HG03045 (cell line): ENCODE measurements around the gene EGLN2.
"Not testable (repeated sequence)": the region's sequence is repeated elsewhere in the genome, so short reads cannot be mapped to it uniquely, and the experiment has no call there.

Source experiments
- ATAC-seq: cut with Tn5 transposase; IDR thresholded peaks from one replicate; pipeline ENCODE4 v1.9.1; 2021; ENCODE audit warnings: mild to moderate bottlenecking, moderate library complexity; ENCODE audit not compliant: unreplicated experiment

Gene EGLN2

DNA sequence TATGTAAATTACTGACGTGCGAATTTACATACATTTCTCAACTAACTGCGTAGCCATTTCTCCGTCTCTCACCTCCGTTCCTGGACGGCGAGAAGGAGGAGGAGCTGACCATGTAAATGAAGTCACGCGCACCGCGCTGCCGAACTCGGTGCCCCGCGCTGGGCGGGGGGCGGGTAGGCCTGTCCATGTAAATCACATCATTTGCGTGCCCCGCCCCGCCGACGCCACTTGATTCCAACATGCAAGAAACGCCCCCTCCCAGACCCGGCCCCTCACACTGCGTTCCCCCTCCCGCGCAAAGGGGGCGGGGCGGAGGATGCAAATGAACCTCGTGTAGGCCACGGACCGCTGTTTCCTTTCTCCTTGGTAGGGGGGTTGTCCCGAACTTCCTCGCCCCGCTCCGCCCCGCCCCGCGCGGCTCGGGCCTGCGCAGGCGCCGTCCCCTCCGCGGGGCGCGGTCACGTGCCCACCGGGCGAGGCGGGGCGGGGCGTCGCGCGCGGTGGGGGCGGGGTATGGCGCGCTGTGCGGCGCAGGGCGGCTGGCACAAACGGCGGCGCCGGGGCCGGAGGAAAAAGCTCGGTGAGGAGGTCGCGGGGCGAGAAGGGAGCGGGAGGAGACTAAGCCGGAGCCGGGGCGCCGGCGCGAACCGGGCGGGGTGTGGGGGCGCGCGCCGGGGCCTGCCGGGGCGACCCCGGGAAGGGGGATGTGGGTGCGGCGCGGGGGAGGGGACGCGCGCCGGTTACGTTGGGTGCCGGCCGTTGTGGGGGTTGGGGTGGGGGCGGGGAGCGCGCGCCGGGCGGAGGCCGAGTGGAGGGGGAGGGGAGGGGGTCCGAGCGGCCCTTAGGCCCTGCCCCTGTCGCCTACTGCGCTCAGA, at the start of gene EGLN2:
TSS of gene EGLN2 (plus strand) at position 509 of the 875 bp plus-strand sequence. CDS start 1,382 bp downstream, outside the sequence.
- peak; percentile 77 for ATAC-seq

DNA sequence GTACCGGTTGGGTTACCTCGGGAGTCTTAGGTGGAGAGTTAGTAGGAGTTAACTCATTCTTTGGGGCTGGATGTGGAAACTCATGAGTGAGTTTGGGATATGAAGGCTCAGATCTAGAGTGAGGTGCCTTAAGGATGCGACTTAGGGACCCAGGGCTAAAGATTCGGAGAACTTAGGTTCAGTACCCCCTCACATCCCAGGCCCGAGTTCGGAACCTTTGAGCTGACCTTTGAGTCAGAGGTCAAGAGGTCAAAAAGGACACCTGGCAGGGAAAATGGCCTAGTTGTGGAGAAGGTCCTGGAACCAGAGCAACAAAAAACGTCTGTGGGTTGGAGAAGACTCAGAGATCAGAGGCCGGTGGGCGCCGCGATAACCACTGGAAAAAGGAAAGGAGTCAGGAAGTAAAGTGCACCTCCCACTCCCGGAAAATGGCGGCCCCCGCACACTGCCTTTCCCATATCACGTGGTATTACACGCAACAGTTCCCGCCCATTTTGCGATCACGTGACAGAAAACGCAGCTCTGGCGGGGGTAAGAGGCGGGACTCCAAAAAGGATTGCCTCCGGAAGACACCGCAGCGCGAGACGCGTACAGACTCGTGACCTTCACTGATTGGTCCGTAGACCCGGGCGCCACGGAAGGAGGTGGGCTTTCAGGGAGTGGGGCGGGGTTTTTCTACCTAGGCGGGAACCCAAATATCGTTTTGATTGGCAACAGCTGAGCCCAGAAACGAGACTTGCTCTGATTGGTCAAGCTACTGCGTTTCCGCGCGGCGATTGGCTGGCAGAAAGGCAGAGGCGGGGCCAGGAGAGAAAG, 48.7 kb upstream of the EGLN2 start, which contains the start of gene ACTMAP:
TSS of gene ACTMAP (minus strand) at position 420 of the 816 bp plus-strand sequence. CDS start 674 bp downstream, outside the sequence.
- ATAC-seq, result peak; percentile 87

DNA sequence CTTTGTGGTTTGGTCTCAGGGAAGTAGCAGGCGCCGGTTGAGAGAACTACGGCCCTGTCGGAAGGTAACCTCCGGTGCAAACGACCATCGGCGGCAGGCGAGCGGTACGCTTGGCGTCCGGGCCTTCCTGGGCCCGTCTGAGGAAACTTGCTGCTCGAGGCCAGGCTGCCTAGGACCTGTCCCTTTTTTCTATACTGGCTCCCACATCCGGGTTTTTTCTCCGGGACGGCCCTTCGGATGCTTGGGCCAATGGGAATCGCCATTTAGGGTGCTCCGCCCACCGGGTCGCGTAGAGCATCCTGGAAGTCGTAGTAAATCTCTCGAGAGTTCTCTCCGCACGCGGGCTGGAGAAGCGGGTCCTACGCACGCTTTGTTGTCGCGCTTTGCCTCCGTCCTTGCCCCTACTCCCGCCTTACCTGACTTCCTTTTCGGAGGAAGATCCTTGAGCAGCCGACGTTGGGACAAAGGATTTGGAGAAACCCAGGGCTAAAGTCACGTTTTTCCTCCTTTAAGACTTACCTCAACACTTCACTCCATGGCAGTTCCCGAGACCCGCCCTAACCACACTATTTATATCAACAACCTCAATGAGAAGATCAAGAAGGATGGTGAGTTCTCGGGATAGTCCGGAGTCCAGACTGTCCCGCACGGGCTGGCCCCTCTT, 48.0 kb upstream of the EGLN2 start, which contains the start of gene SNRPA:
TSS of gene SNRPA (plus strand) at position 330 of the 664 bp plus-strand sequence. CDS start at position 536, 206 bp downstream.
- ATAC-seq, result peak; percentile 62

DNA sequence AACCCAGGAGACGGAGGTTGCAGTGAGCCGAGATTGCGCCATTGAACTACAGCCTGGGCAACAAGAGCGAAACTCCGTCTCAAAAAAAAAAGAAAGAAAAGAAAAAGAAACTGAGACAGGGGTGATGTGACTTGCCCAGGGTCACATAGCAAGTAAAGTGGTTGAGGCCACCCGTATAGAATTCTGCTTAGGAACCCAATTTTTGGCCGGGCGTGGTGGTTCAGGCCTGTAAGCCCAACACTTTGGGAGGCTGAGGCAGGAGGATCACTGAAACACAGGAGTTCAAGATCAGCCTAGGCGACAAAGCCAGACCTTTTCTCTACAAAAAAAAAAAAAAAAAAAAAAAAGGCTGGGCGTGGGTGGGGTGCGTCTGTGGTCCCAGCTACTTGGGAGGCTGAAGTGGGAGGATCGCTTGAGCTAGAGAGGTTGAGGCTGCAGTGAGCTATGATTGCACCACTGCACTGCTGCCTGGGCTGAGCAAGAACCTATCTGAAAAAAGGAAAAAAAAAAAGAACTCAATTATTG, 46.7 kb upstream of the EGLN2 start:
- no peak for ATAC-seq

DNA sequence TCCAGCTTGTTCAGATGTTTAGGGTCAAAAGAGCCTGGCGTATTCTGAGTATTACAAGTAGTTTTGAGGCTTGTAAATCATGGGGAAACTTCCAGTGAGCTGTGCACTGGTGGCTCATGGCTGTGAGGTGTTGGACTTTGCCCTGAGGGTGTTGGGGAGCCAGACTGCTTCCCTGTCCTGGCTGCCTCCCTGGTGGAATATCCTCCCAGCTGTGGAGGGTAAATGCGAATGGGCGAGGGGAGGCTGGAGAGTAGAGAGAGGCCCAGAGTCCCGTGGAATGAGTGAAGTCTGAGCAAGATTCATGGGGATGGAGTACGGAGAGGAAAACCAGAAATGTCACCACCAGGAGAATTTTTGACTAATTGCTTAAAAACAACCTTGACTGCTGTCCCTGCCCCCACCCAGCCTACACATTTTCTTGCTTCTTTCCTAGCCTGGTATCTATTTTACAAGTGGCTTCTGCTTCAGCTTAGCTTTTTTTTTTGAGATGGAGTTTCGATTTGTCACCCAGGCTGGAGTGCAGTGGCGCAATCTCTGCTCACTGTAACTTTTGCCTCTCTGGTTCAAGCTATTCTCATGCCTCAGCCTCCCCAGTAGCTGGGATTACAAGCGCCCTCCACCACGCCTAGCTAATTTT, 44.3 kb upstream of the EGLN2 start:
- ATAC-seq, result no peak

DNA sequence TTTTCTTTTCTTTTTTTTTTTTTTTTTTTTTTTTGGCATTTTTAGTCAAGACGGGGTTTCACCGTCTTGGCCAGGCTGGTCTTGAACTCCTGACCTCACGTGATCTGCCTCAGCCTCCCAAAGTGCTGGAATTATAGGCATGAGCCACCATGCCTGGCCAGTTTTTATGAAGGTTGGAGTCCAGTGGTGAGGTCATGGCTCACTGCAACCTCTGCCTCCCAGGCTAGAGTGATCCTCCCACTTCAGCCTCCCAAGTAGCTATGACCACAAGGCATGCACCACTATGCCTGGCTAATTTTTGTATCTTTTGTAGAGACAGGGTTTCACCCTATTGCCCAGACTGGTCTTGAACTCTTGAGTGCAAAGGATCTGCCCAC, 43.8 kb upstream of the EGLN2 start:
- ATAC-seq, result no peak

DNA sequence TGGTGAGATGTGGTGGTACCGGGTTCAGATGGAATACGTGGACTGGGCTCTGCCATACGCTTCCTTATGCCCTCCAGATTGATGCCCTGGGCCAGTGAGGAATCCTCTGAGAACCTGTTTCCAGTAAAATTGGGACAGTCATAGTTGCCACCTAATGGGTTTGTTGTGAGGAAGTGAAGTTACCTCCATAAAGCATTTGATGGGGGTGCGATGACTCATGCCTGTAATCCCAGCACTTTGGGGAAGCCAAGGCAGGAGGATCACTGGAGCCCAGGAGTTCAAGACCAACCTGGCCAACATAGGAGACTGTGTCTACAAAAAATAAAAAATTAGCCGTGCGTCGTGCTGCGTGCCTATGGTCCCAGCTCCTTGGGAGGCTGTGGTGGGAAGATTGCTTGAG, 43.2 kb upstream of the EGLN2 start:
- ATAC-seq, result no peak

DNA sequence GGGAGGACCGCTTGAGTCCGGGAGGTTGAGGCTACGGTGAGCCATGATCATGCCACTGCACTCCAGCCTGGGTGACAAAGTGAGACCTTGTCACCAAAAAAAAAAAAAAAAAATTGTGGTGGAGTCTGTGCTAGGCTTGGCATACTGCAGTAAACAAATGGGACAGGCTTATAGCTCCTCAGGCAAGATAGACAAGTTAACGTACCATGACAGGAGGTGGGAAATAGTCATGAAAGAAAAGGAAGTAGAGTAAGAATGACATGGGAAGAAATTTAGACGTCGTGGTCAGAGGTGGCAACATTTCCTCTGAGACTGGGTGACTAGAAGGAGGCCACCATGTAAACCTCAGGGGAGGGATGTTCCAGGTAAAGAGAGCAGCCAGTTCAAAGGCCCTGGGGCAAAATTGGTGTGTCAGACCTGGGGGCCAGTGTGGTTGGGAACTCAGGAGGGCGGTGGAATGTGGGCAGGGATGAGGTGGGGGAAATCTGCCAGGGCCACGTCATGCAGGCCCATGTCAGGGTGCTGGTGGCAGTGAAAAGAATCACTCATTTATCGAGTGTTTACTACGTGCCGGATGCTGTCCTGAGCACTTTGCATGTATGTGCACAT, 42.4 kb upstream of the EGLN2 start:
- ATAC-seq, result no peak

DNA sequence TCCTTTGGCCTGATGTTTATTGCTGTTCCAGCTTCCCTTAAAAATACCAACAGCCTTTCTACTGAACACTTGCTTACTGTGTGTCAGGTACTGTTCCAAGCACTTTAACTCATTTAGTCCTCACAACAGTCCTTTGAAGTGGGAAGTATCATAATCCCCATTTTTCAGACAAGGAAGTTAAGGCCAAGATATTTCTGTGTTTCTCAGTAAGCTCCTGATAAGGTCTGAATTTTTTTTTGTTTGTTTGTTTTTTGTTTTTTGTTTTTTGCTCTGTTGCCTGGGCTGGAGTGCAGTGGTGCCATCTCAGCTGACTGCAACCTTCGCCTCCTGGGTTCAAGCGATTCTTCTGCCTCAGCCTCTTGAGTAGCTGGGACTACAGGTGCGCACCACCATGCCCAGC, 40.5 kb upstream of the EGLN2 start:
- ATAC-seq, result no peak

DNA sequence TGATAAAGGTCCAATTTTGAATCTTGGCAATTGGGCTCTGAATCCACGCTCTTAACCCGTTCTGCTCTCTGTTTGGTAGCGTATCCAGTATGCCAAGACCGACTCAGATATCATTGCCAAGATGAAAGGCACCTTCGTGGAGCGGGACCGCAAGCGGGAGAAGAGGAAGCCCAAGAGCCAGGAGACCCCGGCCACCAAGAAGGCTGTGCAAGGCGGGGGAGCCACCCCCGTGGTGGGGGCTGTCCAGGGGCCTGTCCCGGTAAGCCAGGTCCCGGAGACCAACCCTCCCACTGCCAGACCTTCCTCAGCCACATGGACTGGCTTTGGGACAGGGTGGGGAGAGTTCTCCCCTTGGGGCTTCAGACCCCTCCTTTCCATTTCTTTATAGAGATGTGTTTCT, 39.6 kb upstream of the EGLN2 start:
- ATAC-seq, result no peak

DNA sequence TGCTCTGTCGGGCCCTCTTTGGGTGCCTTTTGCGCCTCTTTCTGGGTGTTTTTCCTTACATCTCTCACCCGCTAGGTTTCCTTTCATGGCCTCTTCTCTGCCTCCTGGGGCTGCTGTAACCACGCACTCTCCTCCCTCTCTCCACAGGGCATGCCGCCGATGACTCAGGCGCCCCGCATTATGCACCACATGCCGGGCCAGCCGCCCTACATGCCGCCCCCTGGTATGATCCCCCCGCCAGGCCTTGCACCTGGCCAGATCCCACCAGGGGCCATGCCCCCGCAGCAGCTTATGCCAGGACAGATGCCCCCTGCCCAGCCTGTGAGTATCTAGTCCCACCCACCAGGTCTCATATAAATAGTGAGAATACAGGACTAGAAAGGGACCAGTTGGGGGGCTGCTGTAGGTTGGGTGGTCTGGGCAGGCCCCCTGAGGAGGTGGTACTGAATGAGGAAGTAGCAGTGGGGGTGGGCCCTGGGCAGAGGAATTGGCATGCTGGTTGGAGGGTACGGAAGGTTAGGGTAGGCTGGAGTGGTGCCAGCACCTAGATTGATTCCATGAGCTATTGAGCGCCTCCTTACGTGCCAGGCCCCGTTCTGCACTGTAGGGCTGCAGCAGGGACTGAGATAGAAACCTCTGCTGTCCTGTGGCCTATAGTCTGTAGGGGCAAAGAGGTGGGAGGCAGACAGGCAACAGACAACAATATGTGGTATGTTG, 36.1 kb upstream of the EGLN2 start:
- no peak for ATAC-seq

DNA sequence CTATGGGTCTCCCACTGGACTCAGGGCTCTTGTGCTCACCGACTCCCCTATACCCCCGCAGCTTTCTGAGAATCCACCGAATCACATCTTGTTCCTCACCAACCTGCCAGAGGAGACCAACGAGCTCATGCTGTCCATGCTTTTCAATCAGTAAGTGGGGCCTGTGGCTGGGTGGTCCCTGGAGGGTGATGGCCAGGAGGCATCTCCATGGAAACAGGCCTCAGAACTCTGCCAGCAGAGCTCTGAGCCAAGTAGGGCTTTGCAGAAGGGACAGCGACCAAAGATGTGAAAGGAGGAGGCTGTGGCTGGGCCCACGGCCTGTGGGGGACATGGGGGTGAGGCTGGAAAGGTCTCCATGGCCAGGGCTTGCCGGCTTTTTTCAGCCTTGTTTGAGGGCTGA, 35.5 kb upstream of the EGLN2 start:
- ATAC-seq, result no peak

DNA sequence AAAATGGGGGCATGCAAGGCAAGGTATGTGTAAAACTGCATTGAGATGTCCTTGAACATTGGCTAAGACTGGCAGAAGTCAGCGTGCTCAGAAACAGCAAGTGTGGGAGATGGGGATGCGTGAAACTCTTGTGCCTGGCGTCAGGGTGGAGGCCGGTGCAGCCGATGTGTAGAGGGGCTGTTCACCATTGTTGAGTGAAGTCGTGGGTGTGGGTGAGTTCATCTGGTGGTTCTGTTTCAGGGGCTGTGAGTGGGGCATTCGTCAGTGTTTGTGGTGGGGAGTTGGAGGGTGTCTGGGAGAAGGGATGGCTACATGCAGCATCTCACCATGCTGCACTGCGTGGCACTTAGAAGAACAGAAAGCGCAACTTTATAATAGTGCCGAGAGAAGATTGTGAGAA, 35.0 kb upstream of the EGLN2 start:
- no peak for ATAC-seq

DNA sequence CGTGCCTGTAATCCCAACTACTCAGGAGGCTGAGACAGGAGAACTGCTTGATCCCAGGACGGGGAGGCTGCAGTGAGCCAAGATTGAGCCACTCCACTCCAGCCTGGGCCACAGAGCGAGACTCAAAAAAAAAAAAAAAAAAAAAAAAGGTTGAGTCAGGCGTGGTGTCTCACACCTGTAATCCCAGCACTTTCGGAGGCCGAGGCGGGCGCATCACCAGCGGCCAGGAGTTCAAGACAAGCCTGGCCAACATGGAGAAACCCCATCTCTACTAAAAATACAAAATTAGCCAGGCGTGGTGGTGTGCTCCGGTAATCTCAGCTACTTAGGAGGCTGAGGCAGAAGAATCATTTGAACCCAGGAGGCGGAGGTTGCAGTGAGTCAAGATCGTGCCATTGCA, 32.6 kb upstream of the EGLN2 start:
- not testable (repeated sequence) for ATAC-seq

DNA sequence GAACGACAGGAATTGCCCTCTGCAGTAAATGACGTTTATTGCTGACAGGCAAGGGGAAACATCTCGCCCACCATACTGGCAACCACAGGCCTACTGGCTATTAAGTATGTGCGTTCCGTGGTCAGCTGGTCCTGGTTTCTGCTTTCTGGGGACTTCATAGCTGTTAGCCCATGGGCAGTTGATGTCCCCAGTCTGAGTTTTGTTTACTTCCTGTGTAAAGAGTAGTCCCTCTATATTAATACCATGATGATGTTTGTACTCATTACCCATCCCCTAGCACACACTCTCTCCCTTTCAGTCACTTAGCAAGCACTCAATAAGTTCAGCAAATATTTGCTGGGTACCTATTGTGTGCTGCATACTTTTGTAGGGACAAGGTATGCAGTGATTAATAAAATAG, 30.1 kb upstream of the EGLN2 start:
- ATAC-seq, result no peak

DNA sequence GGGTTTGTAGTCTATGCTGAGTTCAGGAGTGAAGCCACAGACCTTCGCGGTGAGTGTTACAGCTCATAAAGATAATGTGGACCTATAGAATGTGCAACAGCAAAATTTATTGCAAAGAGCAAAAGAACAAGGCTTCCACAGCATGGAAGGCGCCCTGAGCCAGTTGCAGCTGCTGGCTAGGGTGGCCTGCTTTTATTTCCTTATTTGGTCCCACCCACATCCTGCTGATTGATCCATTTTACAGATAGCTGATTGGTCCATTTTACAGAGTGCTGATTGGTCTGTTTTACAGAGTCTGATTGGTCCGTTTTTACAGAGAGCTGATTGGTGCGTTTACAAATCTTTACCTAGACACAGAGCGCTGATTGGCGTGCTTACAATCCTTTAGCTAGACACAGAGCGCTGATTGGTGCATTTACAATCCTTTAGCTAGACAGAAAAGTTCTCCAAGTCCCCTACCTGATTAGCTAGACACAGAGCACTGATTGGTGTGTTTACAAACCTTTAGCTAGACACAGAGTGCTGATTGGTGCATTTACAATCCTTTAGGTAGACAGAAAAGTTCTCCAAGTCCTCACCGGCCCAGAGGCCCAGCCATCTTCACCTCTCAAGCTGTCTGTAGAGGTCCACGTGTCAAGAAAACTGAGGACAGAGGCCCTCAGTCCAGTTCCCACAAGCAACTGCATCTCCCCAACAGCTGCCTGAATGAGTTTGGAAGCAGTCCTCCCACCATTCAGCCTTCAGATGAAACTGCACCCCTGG, 27.7 kb upstream of the EGLN2 start:
- ATAC-seq, result not testable (repeated sequence)

DNA sequence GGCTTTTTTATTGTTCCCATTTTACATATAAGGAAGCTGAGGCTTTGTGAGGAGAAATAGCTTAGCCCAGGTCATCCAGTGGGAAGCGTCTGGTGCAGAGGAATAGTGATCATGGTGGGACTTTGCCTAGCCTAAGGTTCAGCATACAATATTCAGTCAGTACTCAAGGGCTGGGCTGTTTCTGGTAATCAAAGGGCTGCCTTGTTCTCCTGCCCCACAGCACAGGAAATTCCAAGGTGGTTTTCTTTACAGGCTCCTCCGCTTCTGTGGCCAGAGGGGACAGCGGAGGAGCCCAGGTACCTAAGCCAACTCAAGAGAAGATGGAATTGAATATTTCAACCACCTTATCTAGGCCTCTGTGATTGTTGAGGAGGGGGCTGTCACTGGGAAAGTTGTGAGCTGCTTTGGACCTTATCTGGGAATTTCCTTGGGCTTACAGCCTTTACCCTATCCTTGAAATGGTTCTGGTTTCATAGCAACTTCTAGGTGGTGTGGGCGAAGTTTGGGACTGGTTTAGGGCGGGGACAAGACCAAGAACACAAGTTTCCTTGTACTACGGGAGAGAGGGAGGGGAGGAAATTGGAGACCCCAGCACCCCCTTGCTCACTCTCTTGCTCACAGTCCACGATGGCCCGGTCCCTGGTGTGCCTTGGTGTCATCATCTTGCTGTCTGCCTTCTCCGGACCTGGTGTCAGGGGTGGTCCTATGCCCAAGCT, 23.9 kb upstream of the EGLN2 start, which contains the start of gene MIA:
TSS of gene MIA (plus strand) at position 606 of the 716 bp plus-strand sequence. CDS start at position 628, 22 bp downstream.
- ATAC-seq, result no peak

DNA sequence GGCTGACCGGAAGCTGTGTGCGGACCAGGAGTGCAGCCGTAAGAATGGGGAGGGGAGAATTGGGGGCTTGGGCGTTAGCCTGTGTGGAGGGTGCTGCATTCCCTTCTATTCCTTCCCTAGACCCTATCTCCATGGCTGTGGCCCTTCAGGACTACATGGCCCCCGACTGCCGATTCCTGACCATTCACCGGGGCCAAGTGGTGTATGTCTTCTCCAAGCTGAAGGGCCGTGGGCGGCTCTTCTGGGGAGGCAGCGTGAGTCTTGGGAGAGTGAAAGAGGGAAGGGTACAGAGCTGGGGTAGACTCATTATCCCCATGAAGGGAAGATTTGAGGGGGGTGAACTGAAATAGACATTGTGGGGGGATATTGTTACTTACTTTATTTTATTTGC, 23.4 kb upstream of the EGLN2 start:
- no peak for ATAC-seq
